HepG2 (cell line): ENCODE data around the gene CD248. TPM values are rescaled to one million over a fixed set of nuclear protein-coding genes. Genes with fewer than 3 reads are reported as not detected.
A peak's percentile ranks its signal among the peaks of the same experiment; 100 is the strongest.

Source experiments
- E2F2 ChIP-seq: sonication (generic); formaldehyde crosslinking; IDR thresholded peaks from 2 replicates; pipeline ENCODE4 v1.4.0; 2020; ENCODE audit warnings: missing genetic modification reagents, borderline replicate concordance
- ELF1 ChIP-seq: sonication (generic); formaldehyde crosslinking; IDR thresholded peaks from 2 replicates; pipeline ENCODE4 v1.4.0; 2020; ENCODE audit warnings: missing genetic modification reagents
- FOXP1 ChIP-seq, 2 experiments: fragments of 450-650 bp in 1 of 2; IDR thresholded peaks; 2 replicates each; pipeline ENCODE4 v1.6.1; 2017 to 2018; ENCODE audit warnings: antibody characterized with exemption in 1 of 2
- GRHL1 ChIP-seq: sonication (generic); formaldehyde crosslinking; conservative IDR thresholded peaks from 2 replicates; pipeline ENCODE4 v1.8.0; 2022; ENCODE audit warnings: missing genetic modification reagents
- HOMEZ ChIP-seq: IDR thresholded peaks from 2 replicates; pipeline ENCODE4 v1.6.1; 2016; ENCODE audit warnings: low read depth
- IKZF1 ChIP-seq: fragments of 450-650 bp; IDR thresholded peaks from 2 replicates; pipeline ENCODE4 v1.7.1; 2016
- ISL2 ChIP-seq: sonication (generic); formaldehyde crosslinking; IDR thresholded peaks from 2 replicates; pipeline ENCODE4 v1.5.0; 2020; ENCODE audit warnings: missing genetic modification reagents
- KDM5A ChIP-seq: fragments of 200-600 bp; sonication (generic); IDR thresholded peaks from 2 replicates; pipeline ENCODE4 v1.7.0; 2018; ENCODE audit warnings: antibody characterized with exemption, mild to moderate bottlenecking, low read length, borderline replicate concordance
- MLXIP ChIP-seq: sonication (generic); formaldehyde crosslinking; IDR thresholded peaks from 2 replicates; pipeline ENCODE4 v1.9.0; 2021; ENCODE audit warnings: missing genetic modification reagents, borderline replicate concordance
- NFKB2 ChIP-seq: sonication (generic); formaldehyde crosslinking; IDR thresholded peaks from 2 replicates; pipeline ENCODE4 v1.4.0; 2020; ENCODE audit warnings: missing genetic modification reagents, borderline replicate concordance
- PHF20 ChIP-seq: sonication (generic); formaldehyde crosslinking; IDR thresholded peaks from 2 replicates; pipeline ENCODE4 v1.5.0; 2020; ENCODE audit warnings: mild to moderate bottlenecking, missing genetic modification reagents
- RBFOX2 ChIP-seq: fragments of 200-400 bp; formaldehyde crosslinking; IDR thresholded peaks from 2 replicates; pipeline ENCODE4 v1.6.1; 2017; ENCODE audit warnings: low read depth, mild to moderate bottlenecking, low read length
- SOX13 ChIP-seq, 3 experiments: fragments of 450-650 bp in 1 of 3; sonication (generic) in 1 of 3; formaldehyde crosslinking in 1 of 3; IDR thresholded peaks in 2 of 3; conservative IDR thresholded peaks in 1 of 3; 2 replicates each; pipeline versions ENCODE4 v1.5.0 to v1.6.1; 2016 to 2020; ENCODE audit warnings: antibody characterized with exemption in 1 of 3, mild to moderate bottlenecking in 1 of 3, missing compliant biosample characterization in 1 of 3, missing genetic modification reagents in 1 of 3, moderate library complexity in 1 of 3
- SUZ12 ChIP-seq: fragments of 150-350 bp; IDR thresholded peaks from 2 replicates; pipeline ENCODE4 v1.6.1; 2014; ENCODE audit warnings: low read depth, low read length
- TEAD2 ChIP-seq: sonication (generic); formaldehyde crosslinking; IDR thresholded peaks from 2 replicates; pipeline ENCODE4 v1.9.0; 2021; ENCODE audit warnings: missing genetic modification reagents
- ZNF414 ChIP-seq: sonication (generic); formaldehyde crosslinking; IDR thresholded peaks from 2 replicates; pipeline ENCODE4 v1.5.0; 2020; ENCODE audit warnings: missing genetic modification reagents
- ZNF83 ChIP-seq: sonication (generic); formaldehyde crosslinking; IDR thresholded peaks from 2 replicates; pipeline ENCODE4 v1.4.0; 2020; ENCODE audit warnings: missing genetic modification reagents, mild to moderate bottlenecking, borderline replicate concordance
- ZSCAN20 ChIP-seq: sonication (generic); formaldehyde crosslinking; IDR thresholded peaks from 2 replicates; pipeline ENCODE4 v1.4.0; 2020; ENCODE audit warnings: missing genetic modification reagents, mild to moderate bottlenecking, borderline replicate concordance
- ZSCAN9 ChIP-seq: IDR thresholded peaks from 2 replicates; pipeline ENCODE4 v1.6.1; 2016; ENCODE audit warnings: borderline replicate concordance
- polyA plus RNA-seq, 8 experiments: library from polyadenylated mRNA; depleted of rRNA in 3 of 8; stranded (reverse) in 7 of 8; unstranded in 1 of 8; fragments of >200 nt; fragmentation: Illumina TruSeq in 4 of 8; extraction: Trizol in 4 of 8; gene quantifications; 2 replicates each; pipeline versions ENCODE4 v1.2.1 to v1.2.3, GENCODE V29; 2011 to 2016; ENCODE audit warnings: low read depth in 4 of 8, missing spikeins in 1 of 8, mixed read lengths in 1 of 8; ENCODE audit not compliant: insufficient read depth in 1 of 8
- total RNA-seq, 5 experiments: library from RNA; depleted of rRNA; stranded (reverse); fragments of >200 nt; fragmentation: Illumina TruSeq; extraction: Trizol; gene quantifications; 2 replicates each; pipeline ENCODE4 v1.2.3, GENCODE V29; 2016; ENCODE audit warnings: low read depth in 1 of 5

CD248 gene
- total and polyA plus RNA-seq, 2 of the 13 experiments (the other 11 are each of a cell fraction or from before 2014, with no cell fraction given): 0.25 to 0.35 TPM

GRCh38 chr11:66336234-66337102 lies 19.6 kb upstream of the CD248 start, which contains the start of gene RIN1 (continued):
- TF ChIP-seq E2F2 (CRISPR knock-in tag) (no peak), ISL2 (CRISPR knock-in tag) (0 out of 2 replicates have a peak, but pooled peaks have one; percentile 17), ZNF414 (no peak; the same call in 1 of the 2 replicates), FOXP1 (IDR thresholded peaks at IDR 0.05) (no peak), FOXP1 (CRISPR knock-in tag; IDR thresholded peaks at IDR 0.05) (peak; percentile 47; the same call in 1 of the 2 replicates), SOX13 (IDR thresholded peaks at IDR 0.05) (no peak), SOX13 (CRISPR knock-in tag; conservative IDR thresholded peaks at IDR 0.05 in 1 of 2, IDR thresholded peaks at IDR 0.05 in 1 of 2) (peak in 1 of 2 experiments; percentile 37; a peak in 2 of 4 replicates), MLXIP (CRISPR knock-in tag) (no peak), HOMEZ (no peak), TEAD2 (CRISPR knock-in tag) (no peak), NFKB2 (CRISPR knock-in tag) (peak; percentile 55; the same call in 1 of the 2 replicates), KDM5A (peak; percentile 51; the same call in 1 of the 2 replicates), SUZ12 (no peak), PHF20 (peak; percentile 66; the same call in 1 of the 2 replicates), ZSCAN20 (CRISPR knock-in tag) (no peak), ZSCAN9 (CRISPR knock-in tag) (0 out of 2 replicates have a peak, but pooled peaks have one; percentile 89), GRHL1 (CRISPR knock-in tag) (no peak), ZNF83 (CRISPR knock-in tag) (no peak), RBFOX2 (peak; percentile 24; the same call in 1 of the 2 replicates), IKZF1 (no peak), ELF1 (CRISPR knock-in tag) (peak; percentile 66)
